GM18907 (cell line): ENCODE results near the gene ASTN1.

Experiments used
- ATAC-seq: cut with Tn5 transposase; IDR thresholded peaks from one replicate; pipeline ENCODE4 v1.9.1; 2021; ENCODE audit warnings: mild to moderate bottlenecking, moderate library complexity; ENCODE audit not compliant: unreplicated experiment

Gene ASTN1

DNA sequence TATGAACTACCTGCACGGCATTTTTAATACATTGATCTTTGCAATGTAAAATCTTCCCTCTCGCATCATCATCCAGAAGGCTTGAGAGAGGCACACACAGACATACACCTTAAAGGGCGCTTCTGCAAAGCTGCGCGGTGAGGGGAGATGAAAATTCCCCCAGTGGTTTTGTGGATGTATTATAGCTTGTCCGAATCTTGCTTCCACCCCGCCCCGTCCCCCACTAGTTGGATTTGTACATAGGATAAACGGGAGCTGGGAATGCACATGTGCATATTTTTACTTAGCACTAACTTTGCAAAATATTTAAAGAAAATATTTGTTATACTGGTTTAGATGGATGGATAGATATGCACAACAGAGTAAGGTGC is 542 bp upstream of the ASTN1 start:
- no peak for ATAC-seq

DNA sequence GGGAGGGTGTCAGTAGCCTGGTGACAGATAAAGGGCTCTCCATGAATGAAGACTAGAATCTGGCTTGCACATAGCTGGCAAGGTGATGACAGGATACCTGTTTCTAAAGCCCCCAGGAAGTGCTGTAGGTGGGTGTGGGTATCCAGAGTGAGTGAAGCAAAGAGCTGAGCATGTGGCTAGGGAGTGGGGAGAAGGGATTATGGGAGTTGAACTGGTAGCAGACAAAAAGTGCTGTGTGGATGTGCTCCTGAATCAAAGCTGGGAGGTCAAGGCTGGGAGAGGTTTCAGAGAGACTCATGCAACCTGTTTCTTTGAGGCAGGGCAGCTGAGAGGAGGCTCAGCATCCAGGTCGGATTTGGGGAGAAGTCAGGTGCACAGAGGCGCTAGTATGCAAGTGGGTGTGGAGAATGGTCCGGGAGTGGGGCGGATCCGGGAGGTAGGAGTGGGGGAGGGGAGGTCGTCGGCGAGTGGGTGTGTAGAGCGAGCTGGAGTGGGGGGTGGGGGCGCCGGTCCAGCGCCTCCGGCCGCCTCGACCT is 600 bp downstream of the ASTN1 start:
- no peak for ATAC-seq

DNA sequence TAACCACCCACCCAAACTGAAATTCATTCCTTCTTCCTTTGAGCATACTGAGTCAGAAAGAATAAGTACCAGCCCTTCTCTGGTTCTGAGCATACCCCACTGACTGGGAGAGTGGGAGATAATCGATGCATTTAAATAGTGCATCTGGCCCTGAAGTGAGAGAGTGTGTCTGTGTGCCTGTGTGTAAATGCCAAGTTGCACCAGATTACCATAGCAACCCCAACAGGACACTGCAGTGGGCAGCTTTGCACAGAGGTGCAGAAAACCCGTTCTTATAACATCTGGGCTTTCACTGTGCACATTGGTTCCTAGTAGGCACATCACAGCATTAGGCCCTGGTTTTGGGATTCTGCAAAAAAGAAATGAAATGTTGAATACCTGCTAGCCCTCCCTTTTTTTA is 2.3 kb downstream of the ASTN1 start:
- no peak for ATAC-seq

DNA sequence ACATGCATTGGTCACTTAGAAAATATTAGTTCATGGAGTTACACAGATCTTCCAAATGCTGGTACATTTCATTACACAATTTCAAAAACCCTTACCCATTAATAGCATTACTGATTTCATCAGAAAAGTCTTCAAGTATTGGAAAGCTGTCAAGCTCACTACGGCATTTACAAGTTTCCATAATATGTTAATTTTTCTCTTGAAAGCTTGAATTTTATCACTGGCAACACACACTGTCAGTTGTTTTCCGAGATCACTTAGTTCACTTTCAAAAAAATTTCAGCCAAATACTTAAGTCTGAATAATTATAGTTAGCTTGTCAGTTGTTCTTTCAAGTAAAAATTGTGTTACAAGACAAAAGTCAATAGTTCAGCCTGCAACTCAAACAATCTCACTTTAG is 18.0 kb downstream of the ASTN1 start:
- ATAC-seq: no peak

DNA sequence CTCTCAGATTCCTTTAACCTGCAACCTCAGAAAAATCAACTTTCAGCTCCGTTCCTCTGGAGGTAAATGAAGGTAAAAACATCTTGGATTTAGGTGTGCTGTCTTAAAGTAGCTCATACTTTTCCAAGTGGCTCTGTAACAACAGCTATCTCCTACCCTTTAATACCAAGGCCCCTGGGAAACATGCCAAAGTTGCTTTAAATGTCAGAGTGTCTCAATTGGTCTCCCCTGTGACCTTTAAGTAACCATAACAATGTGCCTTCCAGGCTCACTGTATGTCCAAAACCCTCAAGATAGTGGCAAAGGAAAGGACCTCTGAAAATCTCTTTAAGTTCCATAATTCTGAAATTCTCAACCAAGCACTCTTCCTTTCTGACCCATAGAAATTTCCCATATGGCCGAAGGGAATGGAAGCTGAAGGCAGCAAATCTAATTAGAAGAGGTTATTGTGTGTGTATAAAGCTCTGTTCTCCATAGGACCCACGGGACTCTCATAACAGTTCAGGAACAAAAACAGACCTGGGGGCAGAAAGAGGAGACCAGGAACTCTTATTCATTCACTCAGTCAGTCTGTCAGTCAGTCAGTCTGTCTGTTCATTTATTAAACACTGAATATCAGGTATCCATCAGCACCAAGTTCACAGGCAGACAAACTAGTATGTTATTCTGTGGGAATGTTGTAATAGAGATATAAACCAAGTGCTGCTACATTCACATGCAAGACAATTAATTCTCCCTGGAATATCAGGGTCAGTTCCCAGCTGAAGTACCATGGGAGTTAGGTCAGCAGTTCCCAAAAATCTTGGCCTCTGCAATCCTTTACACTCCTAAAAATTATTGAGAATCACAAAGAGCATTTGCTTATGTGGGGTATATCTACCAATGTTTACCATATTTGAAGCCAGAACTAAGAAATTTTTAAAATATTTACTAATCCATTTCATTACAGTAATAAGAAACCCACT is 19.1 kb downstream of the ASTN1 start:
- ATAC-seq: no peak

DNA sequence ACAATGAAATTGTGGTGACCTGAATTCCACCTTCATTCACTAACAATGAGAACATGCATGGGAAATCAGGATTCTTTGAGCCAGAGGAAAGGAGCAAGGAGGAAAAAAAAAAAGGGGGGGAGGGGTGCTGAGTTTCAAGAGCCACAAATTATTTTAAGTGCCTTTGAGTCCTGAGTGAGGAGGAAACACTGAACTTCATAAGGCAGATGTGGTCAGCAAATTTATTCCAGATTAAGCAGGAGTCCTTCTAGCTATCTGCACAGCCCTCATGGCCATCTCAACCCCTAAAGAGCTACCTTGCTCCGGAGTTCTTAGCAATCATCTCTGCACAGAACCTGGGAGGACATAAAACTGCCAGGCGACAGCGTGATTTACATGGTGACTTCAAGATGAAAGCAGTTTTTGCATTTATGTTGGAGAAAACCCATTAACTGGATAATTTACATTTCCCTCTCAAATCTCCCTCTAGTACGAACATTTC is 21.7 kb downstream of the ASTN1 start:
- ATAC-seq: no peak

DNA sequence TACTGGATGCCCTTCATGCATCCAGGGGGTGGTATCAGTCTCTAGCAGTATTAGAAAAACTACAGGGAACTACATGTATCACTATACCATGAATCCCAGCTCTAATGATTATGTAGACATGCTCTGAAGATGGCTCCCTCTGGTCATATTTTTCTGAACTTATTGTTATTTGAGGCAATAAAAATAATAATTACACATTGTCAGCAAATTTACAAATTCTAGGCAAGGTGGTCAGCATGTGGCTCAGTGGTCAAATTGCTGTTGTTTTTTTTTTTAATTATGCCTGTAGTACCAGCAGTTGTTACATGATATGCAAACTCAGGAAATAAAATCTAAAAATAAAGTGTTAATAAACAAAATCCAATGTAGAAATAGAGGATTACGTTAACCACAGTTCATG is 22.5 kb downstream of the ASTN1 start:
- ATAC-seq: no peak

DNA sequence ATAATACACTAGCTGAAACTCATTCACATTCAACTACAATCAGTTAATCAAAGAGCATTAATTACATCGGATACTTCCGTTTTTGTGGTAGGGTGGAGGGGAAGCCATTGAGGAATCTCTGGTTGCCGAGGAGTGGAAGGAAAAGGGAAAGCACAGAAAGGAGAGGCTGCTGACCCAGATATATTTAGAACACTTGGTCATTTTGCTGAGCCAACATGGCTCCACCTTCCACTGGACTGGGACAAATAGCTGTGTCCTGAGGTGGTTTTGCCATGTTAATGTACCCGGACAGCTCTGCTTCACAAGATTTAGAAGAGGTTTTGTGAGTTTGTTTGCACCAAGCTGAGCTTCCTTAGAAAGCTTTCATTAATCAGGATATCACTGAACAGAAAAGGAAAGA is 26.2 kb downstream of the ASTN1 start:
- no peak for ATAC-seq

DNA sequence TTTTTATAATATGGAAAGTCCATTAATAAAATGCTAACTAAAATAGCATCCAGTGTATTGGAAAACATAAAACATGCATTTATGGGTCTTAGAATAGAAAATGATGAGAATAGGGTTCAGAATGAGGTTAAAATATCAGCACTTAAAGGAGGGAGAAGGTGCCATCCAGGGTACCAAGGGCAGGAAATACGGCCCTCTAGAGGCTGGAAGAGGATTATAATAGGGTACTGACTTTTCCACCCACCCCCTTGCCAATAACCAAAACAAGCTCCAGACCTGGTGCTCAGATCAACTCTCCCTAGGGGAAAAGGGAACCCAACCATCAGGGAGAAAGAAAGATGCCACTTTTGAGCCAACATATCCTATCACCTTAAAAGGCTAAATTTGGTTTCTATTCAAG is 26.7 kb downstream of the ASTN1 start:
- no peak for ATAC-seq

DNA sequence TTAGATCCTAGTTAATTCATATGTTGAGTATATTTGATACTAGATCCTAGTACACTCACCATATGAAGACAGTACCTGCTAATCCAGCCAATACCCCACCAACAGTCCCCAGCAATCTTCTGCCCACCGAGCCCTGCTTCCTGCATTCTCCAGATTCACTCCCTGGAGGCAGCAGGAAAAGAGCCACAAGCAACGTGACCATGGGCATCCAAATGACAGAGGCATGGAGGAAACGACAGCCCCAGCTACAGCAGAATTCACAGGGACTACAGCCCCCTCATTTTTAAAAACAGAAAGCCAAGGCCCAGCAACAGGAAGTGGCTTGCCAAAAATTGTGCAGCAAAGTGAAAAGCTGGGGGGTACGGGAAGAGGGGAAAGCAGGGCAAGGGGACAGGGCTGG is 29.3 kb downstream of the ASTN1 start:
- no peak for ATAC-seq

DNA sequence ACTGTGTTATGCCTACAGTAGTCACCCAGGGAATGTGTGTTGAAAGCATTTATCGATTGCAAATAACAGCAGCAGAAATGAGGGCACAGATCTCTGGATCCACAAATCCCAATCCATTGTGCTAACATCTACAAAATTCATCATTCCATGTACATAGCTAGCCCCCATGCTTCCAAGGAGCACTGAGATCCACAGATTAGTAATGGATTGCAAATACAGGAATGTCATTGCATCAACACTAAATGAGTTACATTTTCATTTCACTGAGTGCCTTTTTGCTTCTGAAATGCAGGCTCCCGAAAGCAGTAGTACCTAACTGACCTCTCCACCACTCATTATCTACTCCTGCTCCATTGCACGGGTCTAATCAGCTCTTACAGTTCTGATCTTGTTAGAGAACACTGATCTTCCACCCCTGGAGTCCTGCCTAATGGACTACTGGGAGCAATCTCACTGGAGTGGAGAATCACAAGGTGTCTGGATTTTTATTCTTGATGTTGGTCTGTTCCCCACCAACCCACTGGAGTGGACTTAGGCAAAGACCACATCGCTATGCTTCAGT is 30.5 kb downstream of the ASTN1 start:
- no peak for ATAC-seq

DNA sequence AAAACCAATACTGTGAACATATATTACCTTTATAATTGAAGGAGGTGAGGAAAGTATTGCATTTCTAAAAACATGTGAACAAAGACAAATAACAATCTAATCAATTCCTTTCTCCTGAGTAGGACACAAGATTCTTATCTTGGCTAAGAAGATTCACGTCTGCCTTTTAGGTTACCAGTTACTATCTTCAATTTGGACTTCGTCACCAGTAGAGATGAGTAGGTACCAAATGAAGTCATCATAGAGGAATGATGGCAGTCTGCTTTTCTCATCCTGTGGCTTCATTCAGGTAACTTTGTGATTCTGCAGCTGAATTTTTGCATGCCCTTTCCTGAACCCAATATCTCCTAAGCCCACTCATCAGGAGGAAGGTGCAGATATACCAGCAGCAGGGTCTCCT is 32.4 kb downstream of the ASTN1 start:
- no peak for ATAC-seq

DNA sequence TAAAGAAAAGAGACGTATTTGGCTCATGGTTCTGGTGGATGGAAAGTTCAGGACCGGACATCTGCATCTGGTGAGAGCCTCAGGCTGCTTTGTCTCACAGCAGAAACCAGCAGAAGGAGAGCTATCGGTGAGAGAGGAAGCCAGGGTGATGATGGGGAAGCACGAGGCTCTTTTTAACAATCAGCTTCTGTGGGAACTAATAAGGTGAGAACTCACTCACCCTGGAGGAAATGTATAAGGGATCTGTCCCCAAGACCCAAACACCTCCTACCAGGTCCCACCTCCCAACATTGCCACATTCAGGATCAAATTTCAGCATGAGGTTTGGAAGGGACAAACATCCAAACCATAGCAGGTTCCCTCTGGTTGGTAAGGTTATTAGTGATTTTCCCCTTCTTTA is 32.8 kb downstream of the ASTN1 start:
- no peak for ATAC-seq

DNA sequence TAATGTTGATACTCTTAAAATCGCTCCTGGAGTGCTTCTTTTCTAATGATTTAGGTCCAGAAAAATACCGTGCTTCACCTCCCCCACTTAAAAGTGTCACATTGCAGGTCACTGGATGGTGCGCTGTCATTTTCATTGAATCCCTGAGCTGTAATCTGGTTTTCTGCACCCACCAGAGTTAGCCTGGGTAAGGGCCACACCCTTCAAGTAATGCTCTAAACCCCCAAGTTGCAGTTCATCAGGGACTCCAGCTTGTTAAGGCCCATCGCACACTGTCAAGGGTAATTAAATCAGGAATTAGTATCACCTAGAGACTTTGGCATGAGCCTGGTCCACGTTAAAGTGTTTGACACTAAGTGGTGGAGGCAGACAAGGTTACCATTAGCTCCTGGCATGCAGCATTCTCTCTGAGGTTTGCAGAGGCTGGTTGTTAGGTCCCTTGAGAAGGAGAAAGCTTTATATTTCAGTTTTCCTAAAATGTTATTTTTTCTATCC is 34.0 kb downstream of the ASTN1 start:
- ATAC-seq: no peak

DNA sequence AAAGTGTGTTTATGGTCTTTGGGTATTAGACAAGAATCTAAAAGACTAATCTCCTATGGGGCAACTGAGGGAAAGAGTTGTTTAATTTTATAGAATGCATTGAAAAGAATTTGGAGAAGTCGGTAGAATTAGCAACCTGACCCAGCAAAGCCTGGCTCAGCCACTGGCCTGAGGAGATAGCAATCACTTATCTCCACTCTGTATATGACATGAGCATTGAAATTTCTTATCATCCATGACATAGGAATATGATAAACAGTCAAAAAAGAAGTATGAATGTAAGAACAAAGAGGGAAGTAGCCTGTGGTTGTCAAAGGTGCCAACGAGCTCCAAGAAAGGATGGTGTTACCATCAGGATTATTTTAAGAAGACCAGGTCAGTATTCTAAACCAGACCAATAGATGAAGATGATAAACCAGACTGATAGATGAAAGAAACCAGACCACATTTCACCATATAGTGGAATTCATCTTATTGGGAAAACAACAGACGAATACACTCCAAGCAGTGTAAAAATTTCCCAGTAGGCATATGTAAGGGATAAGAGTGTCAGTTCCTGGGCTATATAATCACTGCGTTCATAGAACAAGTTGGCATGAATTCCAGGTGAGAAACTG is 35.7 kb downstream of the ASTN1 start:
- no peak for ATAC-seq

DNA sequence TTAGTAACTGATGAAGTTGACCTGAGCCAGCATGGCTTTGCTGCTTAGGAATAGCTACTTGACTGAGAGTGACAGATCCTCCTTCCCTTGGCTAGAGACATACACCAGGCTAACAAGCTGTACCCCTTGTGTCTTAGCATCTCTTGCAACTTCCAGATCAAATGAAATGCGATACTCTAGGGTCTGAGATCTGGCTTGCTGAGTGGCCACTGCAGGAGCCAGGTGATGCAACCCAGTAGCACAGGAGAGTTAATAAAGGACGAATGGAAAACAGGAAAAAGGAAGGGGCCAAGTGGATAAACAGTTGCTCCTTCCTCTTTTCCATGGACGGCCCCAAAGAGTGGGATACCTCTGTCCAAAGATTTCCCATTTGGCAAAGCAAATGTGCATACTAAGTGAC is 38.2 kb downstream of the ASTN1 start:
- ATAC-seq: no peak

DNA sequence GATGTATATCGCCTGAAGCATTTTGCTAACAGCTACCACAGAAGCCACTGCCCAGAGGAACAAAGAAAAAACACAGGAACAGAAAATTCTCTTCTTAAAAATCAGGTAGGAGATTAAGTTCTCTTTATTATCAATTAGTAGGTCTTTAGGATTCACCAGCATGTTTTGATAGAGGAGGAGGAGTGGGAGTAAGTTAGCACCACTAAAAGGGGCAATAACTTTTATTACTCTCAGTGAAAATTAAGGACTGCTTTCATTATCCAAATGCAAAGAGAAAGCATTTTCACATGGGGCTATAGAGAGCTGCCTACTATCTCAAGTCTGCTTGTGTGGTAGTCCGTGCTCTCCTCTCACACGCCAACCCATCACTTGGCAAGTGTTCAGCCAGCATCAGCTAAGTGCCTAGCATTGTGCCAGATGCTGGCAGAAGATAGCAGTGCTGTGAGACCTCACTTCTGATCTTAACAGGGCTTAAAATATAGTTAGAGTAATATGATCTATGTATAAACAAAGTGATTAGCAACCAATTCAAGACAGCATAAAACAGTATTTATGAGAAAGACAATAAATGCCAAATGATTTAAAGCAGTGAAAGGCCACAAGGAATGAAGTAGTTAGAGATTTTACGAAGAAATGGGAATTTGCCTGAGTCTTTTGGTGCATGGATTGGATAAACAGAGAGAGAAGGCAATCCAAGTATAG is 39.8 kb downstream of the ASTN1 start:
- no peak for ATAC-seq

DNA sequence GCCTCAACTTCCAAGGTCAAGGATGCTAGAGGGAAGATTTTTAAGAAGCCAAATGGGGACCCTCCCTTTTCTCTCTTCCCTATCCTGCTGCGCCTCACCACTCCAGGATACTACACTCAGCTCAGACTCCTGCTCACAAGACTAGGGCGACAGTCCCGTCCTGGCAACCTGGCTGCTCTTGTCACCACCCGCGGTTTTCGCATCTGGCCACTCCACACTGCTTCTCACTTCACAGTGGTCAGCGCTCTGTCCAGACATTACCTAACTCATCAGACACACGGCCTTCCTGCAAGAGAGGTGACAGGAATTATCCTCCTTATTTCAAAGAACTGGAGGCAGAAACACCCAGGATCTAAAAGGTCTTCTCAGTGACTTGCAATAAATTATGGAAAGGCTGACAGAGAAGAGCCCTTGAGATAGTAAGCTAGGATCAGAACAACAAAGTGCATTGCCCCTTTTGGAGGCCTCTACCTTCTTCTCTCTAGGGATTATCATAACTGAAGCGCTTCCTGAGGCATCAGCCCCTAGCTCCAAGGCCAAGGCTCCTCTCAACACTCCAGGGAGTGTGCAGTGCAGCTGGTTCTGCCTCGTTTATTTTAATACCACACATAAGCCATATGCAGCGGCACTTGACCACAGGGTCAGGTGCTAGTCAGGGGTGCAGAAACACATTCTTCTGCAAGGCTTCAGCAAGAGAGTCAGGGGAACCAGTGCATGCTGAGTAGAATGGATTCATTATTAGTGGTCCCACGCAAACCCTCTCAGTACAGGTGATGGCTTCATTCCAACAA is 41.9 kb downstream of the ASTN1 start:
- ATAC-seq: no peak

DNA sequence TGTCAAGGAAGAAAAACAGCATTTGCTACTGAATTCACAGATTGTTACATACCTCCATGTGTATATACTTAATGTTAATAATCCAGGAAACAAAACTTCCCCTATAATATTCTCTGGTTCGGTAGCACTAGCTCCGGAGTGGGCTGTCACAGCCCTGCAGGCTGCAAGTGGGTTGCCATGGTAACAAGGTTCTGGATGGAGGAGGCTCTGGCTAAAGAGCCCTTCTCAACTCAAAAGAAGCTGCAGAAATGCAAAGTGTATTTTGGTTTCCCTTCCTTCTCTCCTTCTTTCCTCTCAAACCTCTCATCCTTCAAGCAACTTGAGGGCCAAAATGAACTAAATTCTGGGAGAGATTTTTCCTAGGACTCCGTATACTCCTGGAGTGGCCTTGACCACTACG is 45.2 kb downstream of the ASTN1 start:
- ATAC-seq: no peak

DNA sequence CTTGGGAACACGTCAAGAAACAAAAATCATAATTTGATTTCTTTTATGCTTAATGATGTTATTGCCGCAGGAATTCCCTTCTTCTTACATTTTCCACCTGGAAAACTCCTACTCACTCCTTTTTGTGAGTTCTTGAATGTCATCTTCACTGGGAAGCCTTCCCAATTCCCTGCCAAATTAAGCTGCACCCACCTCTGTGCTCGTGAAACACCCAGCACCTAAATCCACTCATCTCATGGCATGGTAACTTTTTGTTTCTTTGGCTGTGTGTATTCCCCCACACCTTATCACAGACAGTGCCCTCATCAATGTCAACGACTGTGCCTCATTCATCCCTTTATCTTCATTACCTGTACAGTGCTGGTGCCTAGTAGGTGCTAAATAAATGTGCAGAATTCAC is 45.6 kb downstream of the ASTN1 start:
- ATAC-seq: no peak
